HepG2 (cell line): ENCODE measurements around the gene UMOD.

Experiments
- ATF2 ChIP-seq: sonication (generic); formaldehyde crosslinking; IDR thresholded peaks from 2 replicates; pipeline ENCODE4 v1.4.0; 2020; ENCODE audit warnings: missing genetic modification reagents
- CTCF ChIP-seq: sonication (generic); formaldehyde crosslinking; IDR thresholded peaks from 2 replicates; pipeline ENCODE4 v1.5.0; 2020; ENCODE audit warnings: mild to moderate bottlenecking, missing genetic modification reagents, moderate library complexity
- HOXD1 ChIP-seq: sonication (generic); formaldehyde crosslinking; IDR thresholded peaks from 2 replicates; pipeline ENCODE4 v1.5.0; 2020; ENCODE audit warnings: missing genetic modification reagents
- MXI1 ChIP-seq: IDR thresholded peaks from 3 replicates; pipeline ENCODE4 v1.6.1; 2012; ENCODE audit warnings: low read depth, low read length, inconsistent platforms, borderline replicate concordance
- NFRKB ChIP-seq: fragments of 450-650 bp; IDR thresholded peaks from 2 replicates; pipeline ENCODE4 v1.6.1; 2017
- PCBP2 ChIP-seq: fragments of 200-400 bp; formaldehyde crosslinking; optimal IDR thresholded peaks from 2 replicates; pipeline ENCODE3; 2018; ENCODE audit warnings: low read length, low read depth; ENCODE audit not compliant: poor library complexity, severe bottlenecking
- RFX5 ChIP-seq: IDR thresholded peaks from 2 replicates; pipeline ENCODE4 v1.6.1; 2011; ENCODE audit warnings: low read depth, low read length, improper control_type of control experiment
- RXRB ChIP-seq: IDR thresholded peaks from 2 replicates; pipeline ENCODE4 v1.6.1; 2016; ENCODE audit warnings: borderline replicate concordance, missing genetic modification reagents, missing compliant biosample characterization
- ZBTB49 ChIP-seq: sonication (generic); formaldehyde crosslinking; IDR thresholded peaks from 2 replicates; pipeline ENCODE4 v1.4.0; 2020; ENCODE audit warnings: missing genetic modification reagents, borderline replicate concordance
- ZFP36 ChIP-seq: fragments of 150-350 bp; IDR thresholded peaks from 2 replicates; pipeline ENCODE4 v1.6.1; 2018; ENCODE audit warnings: borderline replicate concordance, low read length, low read depth; ENCODE audit not compliant: partially characterized antibody
- ZNF549 ChIP-seq: sonication (generic); formaldehyde crosslinking; IDR thresholded peaks from 2 replicates; pipeline ENCODE4 v1.5.0; 2020; ENCODE audit warnings: missing genetic modification reagents
- ZNF550 ChIP-seq: sonication (generic); formaldehyde crosslinking; IDR thresholded peaks from 2 replicates; pipeline ENCODE4 v1.4.0; 2020; ENCODE audit warnings: mild to moderate bottlenecking, missing genetic modification reagents, borderline replicate concordance
- ZNF589 ChIP-seq: sonication (generic); formaldehyde crosslinking; conservative IDR thresholded peaks from 2 replicates; pipeline ENCODE4 v1.8.0; 2022; ENCODE audit warnings: mild to moderate bottlenecking, moderate library complexity, missing genetic modification reagents
- ZSCAN30 ChIP-seq: sonication (generic); formaldehyde crosslinking; IDR thresholded peaks from 2 replicates; pipeline ENCODE4 v1.5.0; 2020; ENCODE audit warnings: mild to moderate bottlenecking, missing genetic modification reagents

GRCh38 chr16:20323591-20324117 lies 28.9 kb downstream of the UMOD start:
- no peak for TF ChIP-seq CTCF (CRISPR knock-in tag)
- TF ChIP-seq MXI1 = no peak
- no peak for TF ChIP-seq HOXD1 (CRISPR knock-in tag)
- TF ChIP-seq RXRB = no peak
- no peak for TF ChIP-seq PCBP2
- no peak for TF ChIP-seq ZSCAN30
- no peak for TF ChIP-seq ZNF550 (CRISPR knock-in tag)
- TF ChIP-seq NFRKB = no peak
- no peak for TF ChIP-seq ZNF589 (CRISPR knock-in tag)
- no peak for TF ChIP-seq ATF2 (CRISPR knock-in tag)
- no peak for TF ChIP-seq RFX5
- TF ChIP-seq ZBTB49 (CRISPR knock-in tag) = no peak
- TF ChIP-seq ZFP36 = no peak
- TF ChIP-seq ZNF549 = no peak
